GM10248 (cell line): ENCODE results near the gene SLC35G2.

Source experiments
- CTCF ChIA-PET: fragments of 300-600 bp; sonication (Branson Sonifier 250); formaldehyde crosslinking; extraction: SDS; loops from one replicate; lab custom pipeline; 2021; ENCODE audit warnings: antibody characterized with exemption; lab: Yijun Ruan, JAX
- POLR2A ChIA-PET: fragments of 350-650 bp; sonication (Branson Sonifier 250); formaldehyde crosslinking; extraction: SDS; loops from one replicate; lab custom pipeline; 2020; ENCODE audit warnings: antibody characterized with exemption; lab: Yijun Ruan, JAX
- DNase-seq: peaks from one replicate; pipeline ENCODE4 v3.0.0; 2012; ENCODE audit errors: extremely low spot score
- TF ChIP-seq, protein P1 (sequence below): IDR thresholded peaks from 2 replicates; pipeline ENCODE4 v1.5.1; 2012; ENCODE audit warnings: mild to moderate bottlenecking, low read depth; ENCODE audit errors: extremely low read depth, missing control alignments, control extremely low read depth

SLC35G2 gene

DNA sequence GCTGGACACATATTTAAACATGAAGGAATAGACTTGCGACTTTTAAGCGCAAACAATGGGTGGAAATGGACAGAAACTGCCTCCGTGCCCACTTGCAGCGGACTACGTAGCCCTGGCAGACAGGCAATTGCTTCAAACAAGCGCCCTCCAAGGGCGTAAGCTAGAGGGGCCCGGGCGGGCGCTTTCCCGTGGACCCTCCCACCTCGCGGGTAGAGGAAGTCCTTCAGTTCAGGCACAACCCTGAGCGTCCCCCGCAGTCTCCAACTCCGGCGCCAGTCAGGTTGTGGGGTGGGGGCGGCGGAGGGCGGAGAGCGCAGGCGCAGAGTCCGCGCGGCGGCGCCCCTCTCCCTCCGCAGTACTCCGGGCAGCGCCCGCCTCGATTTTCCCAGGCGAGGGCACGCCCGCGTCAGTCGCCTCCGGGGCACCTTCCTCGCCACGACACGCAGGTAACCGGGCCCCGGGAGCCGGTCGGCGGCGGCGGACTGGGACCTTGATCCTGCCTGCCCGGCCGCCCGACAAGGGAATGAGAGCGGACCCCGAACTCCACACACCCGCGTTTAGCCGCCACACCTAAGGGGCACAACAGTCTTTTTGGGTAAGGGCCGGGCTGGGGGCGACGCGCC lies at the start of gene SLC35G2:
Gene SLC35G2, plus strand, starts transcription at position 358 of the 623 bp plus-strand sequence. CDS start 35,335 bp downstream, outside the sequence.
- DNase-seq = peak; percentile 59
- POLR2A ChIA-PET = no interaction called here
- TF ChIP-seq, protein P1, sequence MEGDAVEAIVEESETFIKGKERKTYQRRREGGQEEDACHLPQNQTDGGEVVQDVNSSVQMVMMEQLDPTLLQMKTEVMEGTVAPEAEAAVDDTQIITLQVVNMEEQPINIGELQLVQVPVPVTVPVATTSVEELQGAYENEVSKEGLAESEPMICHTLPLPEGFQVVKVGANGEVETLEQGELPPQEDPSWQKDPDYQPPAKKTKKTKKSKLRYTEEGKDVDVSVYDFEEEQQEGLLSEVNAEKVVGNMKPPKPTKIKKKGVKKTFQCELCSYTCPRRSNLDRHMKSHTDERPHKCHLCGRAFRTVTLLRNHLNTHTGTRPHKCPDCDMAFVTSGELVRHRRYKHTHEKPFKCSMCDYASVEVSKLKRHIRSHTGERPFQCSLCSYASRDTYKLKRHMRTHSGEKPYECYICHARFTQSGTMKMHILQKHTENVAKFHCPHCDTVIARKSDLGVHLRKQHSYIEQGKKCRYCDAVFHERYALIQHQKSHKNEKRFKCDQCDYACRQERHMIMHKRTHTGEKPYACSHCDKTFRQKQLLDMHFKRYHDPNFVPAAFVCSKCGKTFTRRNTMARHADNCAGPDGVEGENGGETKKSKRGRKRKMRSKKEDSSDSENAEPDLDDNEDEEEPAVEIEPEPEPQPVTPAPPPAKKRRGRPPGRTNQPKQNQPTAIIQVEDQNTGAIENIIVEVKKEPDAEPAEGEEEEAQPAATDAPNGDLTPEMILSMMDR = no peak
- CTCF ChIA-PET = no interaction called here

DNA sequence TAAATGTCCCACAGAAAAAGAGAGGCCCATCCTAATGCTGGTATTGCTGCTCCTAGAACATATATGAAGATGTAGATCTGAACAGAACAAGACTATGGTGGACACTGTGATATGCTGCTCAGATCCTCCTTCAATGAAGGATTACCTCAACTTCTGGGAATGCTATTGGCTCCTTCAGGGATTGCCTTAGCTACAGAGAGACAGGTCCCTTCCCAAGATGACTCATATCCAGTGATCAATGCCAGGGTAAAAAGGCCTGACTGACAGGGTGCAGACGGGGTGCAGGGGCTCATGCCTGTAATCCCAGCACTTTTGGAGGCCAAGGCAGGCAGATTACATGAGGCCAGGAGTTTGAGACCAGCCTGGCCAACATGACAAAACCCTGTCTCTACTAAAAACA lies 46.2 kb upstream of the SLC35G2 start:
- POLR2A ChIA-PET = no interaction called here
- CTCF ChIA-PET = interaction anchor here (0.7 to 1.1 kb wide), 5 partner anchors 9 to 696 kb away, joined by 3 read pairs; partner anchors contain the start of gene STAG1
- TF ChIP-seq, protein P1 = no peak
- DNase-seq = no peak

DNA sequence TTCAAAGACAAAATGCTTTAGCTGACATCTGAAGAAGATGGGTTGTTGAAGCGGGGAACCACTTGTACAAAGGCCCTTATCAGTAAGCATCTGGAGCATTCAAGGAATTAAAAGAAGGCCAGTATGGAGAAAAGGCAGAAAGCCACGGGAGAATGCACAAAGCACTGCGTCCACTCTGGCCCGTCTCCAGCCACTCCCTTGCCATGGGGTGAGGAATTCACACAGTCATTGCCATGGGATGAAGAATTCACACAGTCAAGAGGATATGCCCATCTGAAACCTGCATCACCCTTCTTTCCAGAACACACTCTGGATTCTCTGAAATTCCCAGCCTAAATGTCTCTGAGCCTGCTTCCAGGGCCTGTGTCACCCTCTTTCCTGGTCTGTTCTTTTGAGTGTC lies 40.1 kb upstream of the SLC35G2 start:
- ChIA-PET POLR2A (no interaction called here), CTCF (interaction anchor here (1.4 to 1.9 kb wide), 3 partner anchors 26 to 387 kb away, joined by 3 to 8 read pairs (median 3); no protein-coding TSS in a partner anchor)
- DNase-seq = no peak
- TF ChIP-seq, protein P1 = no peak

DNA sequence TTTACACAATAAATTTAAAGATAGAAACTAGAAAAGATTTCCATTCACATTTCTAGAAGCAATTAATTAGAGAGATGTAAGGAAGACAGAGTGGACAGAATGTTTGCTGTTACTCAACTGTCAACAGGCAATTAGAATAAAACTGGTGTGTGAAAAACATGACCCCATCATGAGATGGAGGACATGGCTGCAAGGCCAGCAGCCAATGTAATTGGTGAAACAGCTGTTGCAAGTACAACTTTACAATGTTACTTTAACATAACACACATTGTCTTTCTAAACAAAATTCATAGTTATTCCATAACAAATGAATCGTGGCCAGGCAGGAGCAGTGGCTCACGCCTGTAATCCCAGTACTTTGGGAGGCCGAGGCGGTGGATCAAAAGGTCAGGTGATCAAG lies 38.2 kb upstream of the SLC35G2 start:
- no peak for DNase-seq

DNA sequence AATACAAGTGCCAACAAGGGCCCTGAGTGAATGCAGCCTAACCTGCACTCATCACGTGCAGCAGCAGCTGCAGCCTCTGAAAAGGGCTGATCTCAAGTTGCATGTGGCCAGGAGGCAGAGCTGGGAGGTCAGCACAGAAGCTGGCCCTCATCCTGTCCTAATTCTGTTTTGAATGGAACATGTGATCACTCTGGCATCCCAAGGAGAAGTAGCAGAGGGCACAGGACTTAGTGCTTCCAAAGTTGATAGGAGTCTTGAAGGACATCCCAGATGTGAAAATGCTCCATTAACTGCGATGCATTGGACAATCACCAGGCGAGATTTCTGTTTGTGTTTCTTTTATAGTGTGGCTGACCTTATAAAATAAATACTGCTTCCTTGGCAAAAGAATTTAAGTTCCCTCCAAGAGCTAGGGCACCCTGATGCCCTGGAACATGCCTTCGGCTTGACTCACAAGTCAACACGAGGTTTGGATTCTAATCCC lies 35.2 kb upstream of the SLC35G2 start:
- POLR2A ChIA-PET = no interaction called here
- no peak for DNase-seq
- CTCF ChIA-PET = no interaction called here
- TF ChIP-seq, protein P1 = no peak

More for the DNA sequence above, 38.2 kb upstream of the SLC35G2 start:
- POLR2A ChIA-PET = no interaction called here
- CTCF ChIA-PET = interaction anchor here (1.6 kb wide), 1 partner anchor 20 kb away, joined by 3 read pairs; no protein-coding TSS in a partner anchor
- TF ChIP-seq, protein P1 = no peak

DNA sequence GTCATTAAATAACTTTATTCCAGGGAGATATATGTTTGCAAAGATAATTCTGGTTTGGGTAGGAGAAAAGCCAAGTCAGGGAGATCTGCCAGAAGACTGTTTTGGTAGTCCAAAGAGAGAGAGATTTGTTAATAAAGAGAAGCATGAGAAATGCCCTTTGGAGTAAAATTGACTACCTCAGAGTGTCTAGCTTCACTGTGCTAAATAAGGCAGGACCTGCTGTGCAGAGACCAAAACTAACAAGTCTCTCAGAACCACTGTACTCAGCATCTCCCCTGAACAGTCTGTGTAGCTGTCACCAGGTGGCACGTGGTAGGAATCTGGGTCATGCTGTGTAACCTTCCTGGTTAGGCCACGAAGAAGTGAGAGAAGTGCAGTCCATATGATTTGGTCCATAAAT lies 31.6 kb upstream of the SLC35G2 start:
- DNase-seq = peak; percentile 47
- ChIA-PET CTCF (interaction anchor here (0.8 to 3.3 kb wide), 5 partner anchors 15 to 227 kb away, joined by 3 to 11 read pairs (median 3); partner anchors contain the start of gene STAG1), POLR2A (no interaction called here)
- TF ChIP-seq, protein P1 = no peak
